KMS-11 (cell line): Measurements from ENCODE around the gene VAV2.

Experiments used
- H2AFZ ChIP-seq: fragments of 200-600 bp; sonication (generic); 2 replicates; pipeline ENCODE4 v1.6.1; 2016; ENCODE audit warnings: antibody characterized with exemption, mixed run types, low read depth
- H3K27ac ChIP-seq: fragments of 200-600 bp; sonication (generic); 2 replicates; pipeline ENCODE4 v1.6.1; 2016; ENCODE audit warnings: mild to moderate bottlenecking, mixed run types
- H3K27me3 ChIP-seq: fragments of 200-600 bp; sonication (generic); 2 replicates; pipeline ENCODE4 v1.6.1; 2017; ENCODE audit warnings: mild to moderate bottlenecking, low read depth, mixed run types, moderate library complexity; ENCODE audit not compliant: insufficient read depth
- H3K36me3 ChIP-seq: fragments of 200-600 bp; sonication (generic); 2 replicates; pipeline ENCODE4 v1.6.1; 2017; ENCODE audit warnings: mild to moderate bottlenecking, mixed run types; ENCODE audit not compliant: insufficient read depth
- H3K4me1 ChIP-seq: fragments of 200-600 bp; sonication (generic); 2 replicates; pipeline ENCODE4 v1.6.1; 2016; ENCODE audit warnings: mild to moderate bottlenecking, low read depth, mixed run types; ENCODE audit not compliant: poor library complexity, severe bottlenecking
- H3K4me2 ChIP-seq: fragments of 200-600 bp; sonication (generic); 2 replicates; pipeline ENCODE4 v1.7.0; 2016; ENCODE audit warnings: mild to moderate bottlenecking, mixed run types
- H3K4me3 ChIP-seq: fragments of 200-600 bp; sonication (generic); IDR thresholded peaks from 2 replicates; pipeline ENCODE4 v1.6.1; 2017; ENCODE audit warnings: low read depth, low read length, mixed read lengths; ENCODE audit not compliant: insufficient read depth
- H3K79me2 ChIP-seq: fragments of 200-600 bp; sonication (generic); 2 replicates; pipeline ENCODE4 v1.6.1; 2016; ENCODE audit warnings: low read depth, mixed run types; ENCODE audit not compliant: insufficient read depth
- H3K9ac ChIP-seq: fragments of 200-600 bp; sonication (generic); 2 replicates; pipeline ENCODE4 v1.6.1; 2016; ENCODE audit warnings: mild to moderate bottlenecking, mixed run types
- H4K20me1 ChIP-seq: fragments of 200-600 bp; sonication (generic); 2 replicates; pipeline ENCODE4 v1.6.1; 2016; ENCODE audit warnings: mild to moderate bottlenecking, mixed run types; ENCODE audit not compliant: insufficient read depth
- CTCF ChIP-seq: fragments of 200-600 bp; sonication (generic); conservative IDR thresholded peaks from 2 replicates; pipeline ENCODE4 v1.6.1; 2017; ENCODE audit warnings: low read depth, mild to moderate bottlenecking, antibody characterized with exemption, low read length, moderate library complexity, mixed read lengths

Gene VAV2

GRCh38 chr9:133986774-133987445 is 5.2 kb downstream of the VAV2 start:
- H3K27ac ChIP-seq = no peak overlapping the region
- no peaks in the 10 kb centered on the region for H3K36me3 ChIP-seq
- H3K9ac ChIP-seq = no peak overlapping the region
- H3K27me3 ChIP-seq = no peaks in the 10 kb centered on the region
- no peak overlapping the region for H2AFZ ChIP-seq
- no peaks in the 10 kb centered on the region for H3K4me1 ChIP-seq
- no peak for TF ChIP-seq CTCF
- no peaks in the 10 kb centered on the region for H3K79me2 ChIP-seq
- no peak overlapping the region for H3K4me3 ChIP-seq
- no peaks in the 10 kb centered on the region for H4K20me1 ChIP-seq
- H3K4me2 ChIP-seq = no peak overlapping the region

DNA sequence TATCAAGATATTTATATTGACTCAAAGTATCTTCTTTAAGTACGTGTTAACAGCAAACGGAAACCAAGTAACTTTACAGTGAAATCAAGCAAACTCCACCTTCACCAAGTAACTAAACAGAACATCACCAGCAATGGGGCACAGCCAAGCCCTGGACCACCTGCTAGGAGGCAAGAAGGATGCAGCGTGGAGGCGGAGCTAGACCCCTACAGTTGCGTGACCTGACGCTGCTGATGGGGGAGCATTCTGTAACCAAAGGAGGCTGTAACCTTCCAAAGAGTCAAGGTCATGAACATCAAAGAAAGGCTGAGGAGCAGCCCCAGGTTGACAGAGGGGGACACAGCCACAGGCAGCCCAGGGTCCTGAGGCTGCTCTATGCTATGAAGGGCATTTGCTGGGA is 6.1 kb downstream of the VAV2 start:
- Histone ChIP-seq H2AFZ (no peak overlapping the region), H3K4me3 (no peak overlapping the region), H4K20me1 (no peaks in the 10 kb centered on the region), H3K9ac (no peak overlapping the region), H3K79me2 (no peaks in the 10 kb centered on the region), H3K4me1 (no peaks in the 10 kb centered on the region), H3K36me3 (no peaks in the 10 kb centered on the region), H3K27ac (no peak overlapping the region), H3K27me3 (no peaks in the 10 kb centered on the region), H3K4me2 (no peak overlapping the region)
- TF ChIP-seq CTCF = no peak

- H3K27me3 ChIP-seq = no peaks in the 10 kb centered on the region
- H3K36me3 ChIP-seq = no peaks in the 10 kb centered on the region
- H3K4me3 ChIP-seq = no peak overlapping the region
- no peaks in the 10 kb centered on the region for H3K4me1 ChIP-seq
- H3K9ac ChIP-seq = no peak overlapping the region
- no peaks in the 10 kb centered on the region for H4K20me1 ChIP-seq
- TF ChIP-seq CTCF = no peak
- H2AFZ ChIP-seq = no peak overlapping the region
- H3K4me2 ChIP-seq = no peak overlapping the region
- H3K27ac ChIP-seq = no peak overlapping the region
- H3K79me2 ChIP-seq = no peaks in the 10 kb centered on the region
Observed at GRCh38 chr9:133982971-133983720, 9.0 kb downstream of the VAV2 start.

- Histone ChIP-seq H3K27me3 (no peaks in the 10 kb centered on the region), H3K4me2 (no peak overlapping the region), H3K4me3 (no peak overlapping the region), H3K4me1 (no peaks in the 10 kb centered on the region), H3K27ac (no peak overlapping the region), H4K20me1 (no peaks in the 10 kb centered on the region), H3K9ac (no peak overlapping the region), H3K36me3 (no peaks in the 10 kb centered on the region), H2AFZ (no peak overlapping the region), H3K79me2 (no peaks in the 10 kb centered on the region)
- TF ChIP-seq CTCF = no peak
Observed at GRCh38 chr9:133981958-133982681, 10.0 kb downstream of the VAV2 start.
